HFFc6 (cell line): ENCODE measurements around the gene LRRC32. TPM values are rescaled to one million over a fixed set of nuclear protein-coding genes. Genes with fewer than 3 reads are reported as not detected.

Source experiments
- DNase-seq: peaks from one replicate; pipeline ENCODE4 v3.0.0-alpha.2; 2018
- H3K27ac Mint-ChIP-seq: 2 replicates; pipeline ENCODE4 v1.8.0; 2020; ENCODE audit warnings: mild to moderate bottlenecking, mixed read lengths
- H3K27me3 Mint-ChIP-seq: 2 replicates; pipeline ENCODE4 v1.8.0; 2021; ENCODE audit warnings: mild to moderate bottlenecking, moderate library complexity, mixed read lengths; ENCODE audit not compliant: insufficient read depth
- H3K36me3 Mint-ChIP-seq: 2 replicates; pipeline ENCODE4 v1.8.0; 2021; ENCODE audit warnings: low read depth, mixed read lengths
- H3K4me1 Mint-ChIP-seq: 2 replicates; pipeline ENCODE4 v1.8.0; 2020; ENCODE audit warnings: low read depth, mixed read lengths
- H3K4me3 Mint-ChIP-seq: 2 replicates; pipeline ENCODE4 v1.8.0; 2020; ENCODE audit warnings: mild to moderate bottlenecking, moderate library complexity, mixed read lengths
- H3K9me3 Mint-ChIP-seq: 2 replicates; pipeline ENCODE4 v1.8.0; 2020; ENCODE audit warnings: mild to moderate bottlenecking, mixed read lengths
- total RNA-seq, 6 experiments: library from RNA; stranded (reverse); fragmentation: NEBNext Ultra II Directional; extraction: Animal tissue kit (Norgen Biotek cat#: 25700); gene quantifications; 2 replicates in 1 of 6; 3 replicates in 5 of 6; pipeline ENCODE4 v1.2.3, GENCODE V29; 2021
- TF ChIP-seq, protein P1 (sequence below): fragments of 200-600 bp; sonication (generic); IDR thresholded peaks from 2 replicates; pipeline ENCODE4 v1.5.0; 2021; ENCODE audit warnings: antibody characterized with exemption, mild to moderate bottlenecking

The LRRC32 gene
- total RNA-seq, 6 experiments from 2014 or later, result 0.57 to 1.3 (median 1.0) TPM

DNA sequence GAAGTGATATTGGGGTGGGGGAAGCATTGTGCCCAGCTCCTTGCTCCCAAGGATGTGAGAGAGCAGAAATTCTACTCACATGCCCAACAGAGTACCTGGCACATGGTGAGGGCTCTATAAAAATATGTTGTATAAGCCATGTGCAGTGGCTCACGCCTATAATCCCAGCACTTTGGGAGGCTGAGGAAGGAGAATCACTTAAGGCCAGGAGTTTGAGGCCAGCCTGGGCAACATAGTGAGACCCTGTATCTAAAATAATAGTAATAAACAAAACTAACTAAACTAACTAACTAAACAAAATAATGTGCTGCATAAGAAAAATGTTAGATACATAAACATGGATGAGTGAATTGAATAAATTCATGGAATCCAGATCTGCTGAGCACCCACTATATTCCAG is 33.2 kb upstream of the LRRC32 start:
- Mint-ChIP-seq H3K27me3 (peaks cover 24% of the 10 kb centered on the region), H3K27ac (no peak overlapping the region), H3K4me3 (no peak overlapping the region), H3K9me3 (peaks cover 7% of the 10 kb centered on the region; the same call in 1 of the 2 replicates), H3K4me1 (peaks cover 44% of the 10 kb centered on the region), H3K36me3 (no peaks in the 10 kb centered on the region)
- TF ChIP-seq, protein P1, sequence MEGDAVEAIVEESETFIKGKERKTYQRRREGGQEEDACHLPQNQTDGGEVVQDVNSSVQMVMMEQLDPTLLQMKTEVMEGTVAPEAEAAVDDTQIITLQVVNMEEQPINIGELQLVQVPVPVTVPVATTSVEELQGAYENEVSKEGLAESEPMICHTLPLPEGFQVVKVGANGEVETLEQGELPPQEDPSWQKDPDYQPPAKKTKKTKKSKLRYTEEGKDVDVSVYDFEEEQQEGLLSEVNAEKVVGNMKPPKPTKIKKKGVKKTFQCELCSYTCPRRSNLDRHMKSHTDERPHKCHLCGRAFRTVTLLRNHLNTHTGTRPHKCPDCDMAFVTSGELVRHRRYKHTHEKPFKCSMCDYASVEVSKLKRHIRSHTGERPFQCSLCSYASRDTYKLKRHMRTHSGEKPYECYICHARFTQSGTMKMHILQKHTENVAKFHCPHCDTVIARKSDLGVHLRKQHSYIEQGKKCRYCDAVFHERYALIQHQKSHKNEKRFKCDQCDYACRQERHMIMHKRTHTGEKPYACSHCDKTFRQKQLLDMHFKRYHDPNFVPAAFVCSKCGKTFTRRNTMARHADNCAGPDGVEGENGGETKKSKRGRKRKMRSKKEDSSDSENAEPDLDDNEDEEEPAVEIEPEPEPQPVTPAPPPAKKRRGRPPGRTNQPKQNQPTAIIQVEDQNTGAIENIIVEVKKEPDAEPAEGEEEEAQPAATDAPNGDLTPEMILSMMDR, result no peak
- DNase-seq, result no peak

DNA sequence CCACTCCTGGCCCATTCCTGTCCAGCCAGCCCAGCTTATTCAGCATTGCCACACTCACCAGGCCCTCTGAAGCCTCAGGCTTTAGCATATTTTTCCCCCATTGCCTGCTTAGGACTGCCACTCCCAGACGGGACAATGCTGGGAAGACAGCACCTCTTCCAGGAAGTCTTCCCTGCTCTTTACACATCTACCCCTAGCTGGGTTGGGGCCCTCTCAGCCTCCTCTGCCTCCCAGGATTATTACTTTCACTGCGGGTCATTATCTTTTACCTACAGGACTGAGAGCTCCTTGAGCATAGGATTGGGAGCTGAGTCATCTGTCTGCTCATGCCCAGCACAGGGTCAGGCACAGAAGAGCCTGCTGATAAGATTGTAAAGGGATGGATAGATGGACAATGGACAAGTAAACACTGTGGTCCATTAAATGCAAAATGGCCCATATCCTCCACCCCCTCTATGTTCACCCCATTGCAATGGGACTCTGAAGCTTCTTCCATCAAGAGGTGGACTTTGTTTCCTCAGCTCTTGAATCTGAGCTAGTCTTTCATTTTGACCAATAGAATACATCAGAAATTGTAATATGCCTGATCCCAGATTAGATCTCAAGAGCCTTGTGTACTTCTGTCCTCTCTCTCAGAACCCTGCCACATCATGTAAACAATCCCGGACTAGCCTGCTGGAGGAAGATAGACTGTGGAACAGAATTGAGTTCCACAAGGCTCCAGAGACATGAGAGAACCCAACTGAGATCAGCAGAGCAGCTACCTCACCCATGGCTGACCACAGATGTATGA is 32.0 kb upstream of the LRRC32 start:
- no peak overlapping the region for H3K27ac Mint-ChIP-seq
- peaks cover 46% of the 10 kb centered on the region for H3K4me1 Mint-ChIP-seq
- no peak for DNase-seq
- TF ChIP-seq, protein P1, result no peak
- peaks cover 7% of the 10 kb centered on the region; the same call in 1 of the 2 replicates for H3K9me3 Mint-ChIP-seq
- H3K4me3 Mint-ChIP-seq, result no peak overlapping the region
- H3K36me3 Mint-ChIP-seq, result no peaks in the 10 kb centered on the region
- peaks cover 18% of the 10 kb centered on the region for H3K27me3 Mint-ChIP-seq

DNA sequence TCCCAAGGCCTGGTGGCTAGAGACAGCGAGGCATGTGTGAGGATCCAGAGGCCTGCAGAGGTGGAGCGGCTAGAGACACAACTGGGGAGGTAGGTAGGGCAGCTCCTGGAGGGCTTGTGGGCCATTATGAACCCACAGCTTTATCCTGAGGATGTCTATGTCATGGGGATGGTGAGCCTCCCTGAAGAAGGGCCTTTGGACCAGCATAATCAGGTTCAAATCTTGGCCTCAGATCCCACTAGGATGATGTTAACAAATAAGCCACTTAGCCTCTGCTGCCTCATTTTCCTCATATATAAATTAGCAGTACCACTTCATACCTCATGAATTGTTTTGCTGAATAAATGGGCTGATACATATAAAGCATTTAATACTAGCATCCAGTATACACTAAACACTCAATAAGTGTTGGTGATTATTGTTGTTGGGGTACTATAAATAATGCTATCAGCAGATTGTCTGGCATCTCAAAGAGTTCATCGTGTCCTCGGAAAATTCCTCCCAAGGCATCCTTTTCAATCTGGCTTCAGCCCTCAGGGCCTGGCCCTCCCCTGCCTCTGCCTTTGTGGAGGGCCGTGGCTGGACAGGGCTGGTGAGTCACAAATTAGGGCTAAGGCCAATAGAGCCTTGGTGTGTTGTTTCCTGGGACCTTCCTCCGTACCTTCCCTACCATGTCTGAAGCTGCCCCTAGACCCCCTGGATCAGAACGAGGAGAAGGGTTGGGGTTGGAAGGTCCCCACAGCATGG is 30.9 kb upstream of the LRRC32 start:
- no peaks in the 10 kb centered on the region for H3K36me3 Mint-ChIP-seq
- peaks cover 18% of the 10 kb centered on the region for H3K27me3 Mint-ChIP-seq
- H3K9me3 Mint-ChIP-seq, result peaks cover 7% of the 10 kb centered on the region; the same call in 1 of the 2 replicates
- peak overlapping the region; percentile 81 for H3K27ac Mint-ChIP-seq
- peaks cover 46% of the 10 kb centered on the region for H3K4me1 Mint-ChIP-seq
- DNase-seq, result peak; percentile 62
- peak overlapping the region; percentile 4; the same call in 1 of the 2 replicates for H3K4me3 Mint-ChIP-seq
- TF ChIP-seq, protein P1, result no peak

DNA sequence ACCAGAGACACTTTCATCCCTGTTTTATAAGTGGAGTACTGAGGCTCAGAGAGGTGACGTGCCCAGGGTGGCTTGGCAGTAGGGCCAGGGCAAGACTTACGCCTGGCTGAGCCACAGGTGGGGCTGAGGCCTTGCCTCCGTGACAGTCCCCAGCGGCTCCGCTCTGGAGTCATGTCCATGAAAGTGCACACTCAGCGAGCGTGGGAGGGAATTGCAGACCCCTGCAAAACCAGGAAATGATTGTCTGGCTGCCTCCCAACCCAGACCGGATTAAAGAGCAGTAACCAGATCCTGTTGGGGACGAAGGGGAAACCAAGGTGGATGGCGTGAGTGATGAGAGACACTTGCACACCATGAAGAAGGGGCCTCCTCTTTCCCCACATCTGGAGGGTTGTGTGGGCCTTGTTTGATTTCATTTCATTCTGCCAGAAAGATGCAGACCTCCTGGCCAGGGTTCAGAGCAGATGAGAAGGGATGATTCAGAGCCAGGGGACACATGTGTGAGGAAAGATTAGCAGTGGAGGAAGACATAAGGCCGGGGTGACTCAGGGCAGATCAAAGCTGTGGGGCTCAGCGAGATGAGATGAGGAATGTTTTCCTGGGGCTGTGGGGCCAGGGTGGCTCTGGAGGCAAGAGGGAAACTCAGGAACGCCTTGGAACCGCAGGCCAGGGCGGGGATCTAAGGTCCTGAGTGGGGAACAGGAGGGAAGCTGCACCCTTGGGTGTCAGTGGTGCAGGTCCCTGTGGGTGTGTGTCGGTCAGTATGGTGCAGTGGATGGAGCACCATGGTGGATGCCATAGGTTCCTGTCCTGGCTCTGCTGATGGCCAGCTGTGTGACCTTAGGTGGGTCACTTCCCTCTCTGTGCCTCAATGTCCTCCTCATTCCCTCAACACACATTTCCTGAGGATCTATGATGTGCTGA is 29.9 kb upstream of the LRRC32 start:
- peak; percentile 91 for DNase-seq
- Mint-ChIP-seq H3K27me3 (peaks cover 16% of the 10 kb centered on the region), H3K27ac (peak overlapping the region; percentile 81), H3K4me1 (peaks cover 47% of the 10 kb centered on the region), H3K9me3 (no peaks in the 10 kb centered on the region), H3K4me3 (peak overlapping the region; percentile 51), H3K36me3 (no peaks in the 10 kb centered on the region)
- TF ChIP-seq, protein P1, result no peak
